Measurements from ENCODE around the gene CDIPT. TPM values are rescaled to one million over a fixed set of nuclear protein-coding genes. Genes with fewer than 3 reads are reported as not detected.

Gene CDIPT
- total and polyA plus RNA-seq, 3 experiments from 2014 or later, result 63.9 to 109 (median 68.4) TPM

- Mint-ChIP-seq H3K4me3 (peak overlapping the region; percentile 93 to 99 (median 96)), H3K27ac (peak overlapping the region; percentile 72 to 98 (median 94)), H3K36me3 (peaks cover 0 to 38% (median 6%) of the 10 kb centered on the region in 3 donors), H3K9me3 (no peaks in the 10 kb centered on the region), H3K4me1 (peaks cover 62 to 83% (median 69%) of the 10 kb centered on the region in 3 donors), H3K27me3 (no peaks in the 10 kb centered on the region)
- H3K27ac ChIP-seq (ENCODE audit: low read depth, low read length), result peak overlapping the region; percentile 60
- H3K36me3 ChIP-seq (ENCODE audit: insufficient read depth, low read length), result peaks cover 15% of the 10 kb centered on the region
- ChIA-PET CTCF (interaction anchor here (0.7 to 8.7 kb wide), 7 partner anchors 14 to 121 kb away, joined by 3 to 92 read pairs (median 4); partner anchors contain the start of gene MAZ), POLR2A (interaction anchor here (0.5 to 3.1 kb wide), 8 partner anchors 8 to 1045 kb away, joined by 3 to 17 read pairs (median 4); partner anchors contain the start of gene MAZ)
- peaks cover 92% of the 10 kb centered on the region for H3K4me1 ChIP-seq (ENCODE audit: insufficient read depth, low read length)
- H3K9me3 ChIP-seq (ENCODE audit: low read length), result no peaks in the 10 kb centered on the region
- no peak for DNase-seq
- H3K4me3 ChIP-seq (ENCODE audit: low read length), result peak overlapping the region; percentile 79
- H3K27me3 ChIP-seq (ENCODE audit: insufficient read depth, low read length, poor library complexity, severe bottlenecking), result no peaks in the 10 kb centered on the region
These were observed 41.3 kb downstream of the CDIPT start for GRCh38 chr16:29821643-29822115.

DNA sequence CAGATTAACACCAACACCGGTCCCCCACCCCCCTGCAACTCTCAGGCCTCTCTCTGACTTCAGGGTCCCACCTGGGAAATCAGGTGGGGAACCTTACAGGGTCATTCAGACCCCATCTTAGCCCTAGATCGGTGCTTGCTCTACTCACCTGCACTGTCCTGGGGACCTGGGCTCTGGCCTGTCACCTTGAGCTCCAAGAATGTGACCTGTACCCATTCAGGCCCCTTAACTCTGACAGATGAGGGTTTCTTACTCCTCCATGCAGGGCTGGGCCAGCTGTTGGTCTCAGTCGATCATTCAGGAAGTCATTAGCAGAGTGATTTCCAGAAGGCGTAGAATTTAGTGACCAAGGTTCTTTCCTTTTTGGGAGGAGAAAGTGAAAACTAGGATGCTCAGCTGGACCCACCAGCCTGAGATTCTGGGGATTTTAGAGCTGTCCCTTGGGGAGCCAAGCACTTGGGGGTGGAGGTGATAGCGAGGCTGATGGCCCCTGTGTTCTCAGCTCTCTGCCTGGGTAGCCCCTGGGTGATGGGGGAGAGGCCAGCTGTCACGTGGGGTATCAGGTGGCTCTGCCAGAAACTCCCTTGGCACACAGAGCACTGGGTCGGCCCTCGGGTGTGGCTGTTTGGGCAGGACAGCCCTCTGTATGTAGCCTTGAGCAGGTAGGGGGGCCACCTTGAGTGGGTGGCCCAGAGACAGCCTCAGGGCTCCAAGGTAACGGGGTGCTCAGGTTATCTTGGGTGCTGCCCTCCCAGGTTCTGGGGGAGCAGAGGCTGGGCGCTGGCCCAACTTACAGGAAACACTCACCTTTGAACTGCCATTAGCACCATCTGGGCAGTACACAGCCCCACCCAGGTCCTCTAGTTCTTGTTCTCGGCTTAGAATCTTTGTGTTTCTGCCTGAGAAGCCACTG lies 42.0 kb downstream of the CDIPT start:
- no peaks in the 10 kb centered on the region for H3K9me3 Mint-ChIP-seq
- no peaks in the 10 kb centered on the region for H3K27me3 ChIP-seq (ENCODE audit: insufficient read depth, low read length, poor library complexity, severe bottlenecking)
- H3K4me3 Mint-ChIP-seq, result peak overlapping the region; percentile 93 to 99 (median 96)
- H3K36me3 ChIP-seq (ENCODE audit: insufficient read depth, low read length), result peaks cover 15% of the 10 kb centered on the region
- H3K36me3 Mint-ChIP-seq, result peaks cover 0 to 39% (median 6%) of the 10 kb centered on the region in 3 donors
- no peaks in the 10 kb centered on the region for H3K9me3 ChIP-seq (ENCODE audit: low read length)
- H3K27ac Mint-ChIP-seq, result peak overlapping the region; percentile 72 to 98 (median 94)
- peaks cover 85% of the 10 kb centered on the region for H3K4me1 ChIP-seq (ENCODE audit: insufficient read depth, low read length)
- H3K4me1 Mint-ChIP-seq, result peaks cover 60 to 80% (median 70%) of the 10 kb centered on the region in 3 donors
- ChIA-PET CTCF (interaction anchor here (0.7 to 8.7 kb wide), 6 partner anchors 13 to 145 kb away, joined by 3 to 92 read pairs (median 43); partner anchors contain the start of gene MAZ), POLR2A (interaction anchor here (0.5 to 3.1 kb wide), 11 partner anchors 7 to 120 kb away, joined by 3 to 17 read pairs (median 3); partner anchors contain the start of genes KIF22 and MAZ)
- H3K4me3 ChIP-seq (ENCODE audit: low read length), result peak overlapping the region; percentile 79
- H3K27ac ChIP-seq (ENCODE audit: low read depth, low read length), result peak overlapping the region; percentile 60
- no peaks in the 10 kb centered on the region for H3K27me3 Mint-ChIP-seq
- DNase-seq, result peak in 4 of 5 donors; percentile 27 to 74 (median 42)

DNA sequence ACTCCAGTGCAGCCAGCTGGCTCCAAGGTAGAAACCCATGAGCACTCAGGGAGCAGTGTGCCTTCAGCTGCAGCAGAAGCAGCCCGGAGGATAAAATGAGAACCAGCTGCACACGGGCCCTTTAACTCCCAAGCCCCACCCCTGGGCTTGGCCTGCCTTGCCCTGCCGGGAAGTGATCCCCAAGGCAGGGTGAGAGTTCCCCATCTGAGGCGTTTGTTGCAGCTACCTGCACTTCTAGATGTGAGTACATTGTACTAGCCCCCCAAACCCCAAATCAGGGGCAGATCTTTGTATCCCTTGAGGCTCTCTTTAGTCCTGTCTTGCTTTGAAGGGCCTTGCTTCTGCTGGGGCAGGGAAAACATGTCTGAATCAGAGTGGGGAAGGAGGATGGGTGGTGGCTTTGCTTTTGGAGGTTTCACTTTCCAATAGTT lies 42.7 kb downstream of the CDIPT start, which contains the start of gene MVP:
TSS of gene MVP (plus strand) at position 192 of the 431 bp plus-strand sequence. CDS start 10,088 bp downstream, outside the sequence.
- peak within 1 kb of the TSS; percentile 72 to 98 (median 94) for H3K27ac Mint-ChIP-seq
- peak within 1 kb of the TSS; percentile 79 for H3K4me3 ChIP-seq (ENCODE audit: low read length)
- peaks cover 58 to 79% (median 70%) of the 10 kb centered on the region in 3 donors for H3K4me1 Mint-ChIP-seq
- peaks cover 15% of the 10 kb centered on the region for H3K36me3 ChIP-seq (ENCODE audit: insufficient read depth, low read length)
- H3K27ac ChIP-seq (ENCODE audit: low read depth, low read length), result peak within 1 kb of the TSS; percentile 60
- H3K9me3 ChIP-seq (ENCODE audit: low read length), result no peaks in the 10 kb centered on the region
- ChIA-PET CTCF (interaction anchor here (0.7 to 8.7 kb wide), 7 partner anchors 8 to 144 kb away, joined by 3 to 92 read pairs (median 6); partner anchors contain the start of gene MAZ), POLR2A (interaction anchor here (0.7 to 3.1 kb wide), 7 partner anchors 10 to 120 kb away, joined by 3 to 17 read pairs (median 6); partner anchors contain the start of genes KIF22 and MAZ)
- no peaks in the 10 kb centered on the region for H3K9me3 Mint-ChIP-seq
- peak in 2 of 5 donors; percentile 37 to 50 for DNase-seq
- peaks cover 79% of the 10 kb centered on the region for H3K4me1 ChIP-seq (ENCODE audit: insufficient read depth, low read length)
- peaks cover 0 to 2% of the 10 kb centered on the region in 2 donors for H3K27me3 Mint-ChIP-seq
- H3K27me3 ChIP-seq (ENCODE audit: insufficient read depth, low read length, poor library complexity, severe bottlenecking), result no peaks in the 10 kb centered on the region
- peaks cover 0 to 42% (median 6%) of the 10 kb centered on the region in 3 donors for H3K36me3 Mint-ChIP-seq
- peak within 1 kb of the TSS; percentile 93 to 99 (median 96) for H3K4me3 Mint-ChIP-seq

- no peaks in the 10 kb centered on the region for H3K9me3 Mint-ChIP-seq
- no peak for DNase-seq
- no peaks in the 10 kb centered on the region for H3K27me3 ChIP-seq (ENCODE audit: insufficient read depth, low read length, poor library complexity, severe bottlenecking)
- H3K9me3 ChIP-seq (ENCODE audit: low read length), result no peaks in the 10 kb centered on the region
- H3K27ac ChIP-seq (ENCODE audit: low read depth, low read length), result no peak overlapping the region
- peaks cover 79% of the 10 kb centered on the region for H3K4me1 ChIP-seq (ENCODE audit: insufficient read depth, low read length)
- CTCF ChIA-PET, result interaction anchor here (1.1 to 8.7 kb wide), 6 partner anchors 9 to 128 kb away, joined by 4 to 92 read pairs (median 44); partner anchors contain the start of gene MAZ
- H3K4me1 Mint-ChIP-seq, result peaks cover 59 to 79% (median 71%) of the 10 kb centered on the region in 3 donors
- POLR2A ChIA-PET, result interaction anchor here (1.4 to 3.1 kb wide), 5 partner anchors 9 to 119 kb away, joined by 4 to 17 read pairs (median 7); partner anchors contain the start of genes KIF22 and MAZ
- peaks cover 0 to 42% (median 6%) of the 10 kb centered on the region in 3 donors for H3K36me3 Mint-ChIP-seq
- peaks cover 15% of the 10 kb centered on the region for H3K36me3 ChIP-seq (ENCODE audit: insufficient read depth, low read length)
- H3K27ac Mint-ChIP-seq, result peak overlapping the region; percentile 72 to 98 (median 94)
- peak overlapping the region; percentile 79 for H3K4me3 ChIP-seq (ENCODE audit: low read length)
- peaks cover 0 to 2% of the 10 kb centered on the region in 2 donors for H3K27me3 Mint-ChIP-seq
- peak overlapping the region; percentile 93 to 99 (median 96) for H3K4me3 Mint-ChIP-seq
These were observed 43.5 kb downstream of the CDIPT start for GRCh38 chr16:29819506-29819905.

- Histone ChIP-seq H3K36me3 (ENCODE audit: insufficient read depth, low read length) (peaks cover 15% of the 10 kb centered on the region), H3K4me1 (ENCODE audit: insufficient read depth, low read length) (peaks cover 65% of the 10 kb centered on the region), H3K9me3 (ENCODE audit: low read length) (no peaks in the 10 kb centered on the region), H3K4me3 (ENCODE audit: low read length) (no peak overlapping the region), H3K27me3 (ENCODE audit: insufficient read depth, low read length, poor library complexity, severe bottlenecking) (no peaks in the 10 kb centered on the region), H3K27ac (ENCODE audit: low read depth, low read length) (no peak overlapping the region)
- ChIA-PET POLR2A (interaction anchor here (0.5 kb wide), 1 partner anchor 123 kb away, joined by 4 read pairs; no protein-coding TSS in a partner anchor), CTCF (interaction anchor here (1.0 to 8.7 kb wide), 8 partner anchors 10 to 139 kb away, joined by 3 to 92 read pairs (median 13); partner anchors contain the start of genes KIF22, MAZ and QPRT)
- peaks cover 0 to 2% of the 10 kb centered on the region in 2 donors for H3K27me3 Mint-ChIP-seq
- no peak for DNase-seq
- H3K4me1 Mint-ChIP-seq, result peaks cover 59 to 80% (median 71%) of the 10 kb centered on the region in 3 donors
- peak overlapping the region; percentile 58 to 99 (median 82) for H3K4me3 Mint-ChIP-seq
- peak overlapping the region; percentile 17 to 94 (median 84) for H3K27ac Mint-ChIP-seq
- peaks cover 0 to 42% (median 6%) of the 10 kb centered on the region in 3 donors for H3K36me3 Mint-ChIP-seq
- no peaks in the 10 kb centered on the region for H3K9me3 Mint-ChIP-seq
These were observed 44.9 kb downstream of the CDIPT start for GRCh38 chr16:29818082-29818481.

DNA sequence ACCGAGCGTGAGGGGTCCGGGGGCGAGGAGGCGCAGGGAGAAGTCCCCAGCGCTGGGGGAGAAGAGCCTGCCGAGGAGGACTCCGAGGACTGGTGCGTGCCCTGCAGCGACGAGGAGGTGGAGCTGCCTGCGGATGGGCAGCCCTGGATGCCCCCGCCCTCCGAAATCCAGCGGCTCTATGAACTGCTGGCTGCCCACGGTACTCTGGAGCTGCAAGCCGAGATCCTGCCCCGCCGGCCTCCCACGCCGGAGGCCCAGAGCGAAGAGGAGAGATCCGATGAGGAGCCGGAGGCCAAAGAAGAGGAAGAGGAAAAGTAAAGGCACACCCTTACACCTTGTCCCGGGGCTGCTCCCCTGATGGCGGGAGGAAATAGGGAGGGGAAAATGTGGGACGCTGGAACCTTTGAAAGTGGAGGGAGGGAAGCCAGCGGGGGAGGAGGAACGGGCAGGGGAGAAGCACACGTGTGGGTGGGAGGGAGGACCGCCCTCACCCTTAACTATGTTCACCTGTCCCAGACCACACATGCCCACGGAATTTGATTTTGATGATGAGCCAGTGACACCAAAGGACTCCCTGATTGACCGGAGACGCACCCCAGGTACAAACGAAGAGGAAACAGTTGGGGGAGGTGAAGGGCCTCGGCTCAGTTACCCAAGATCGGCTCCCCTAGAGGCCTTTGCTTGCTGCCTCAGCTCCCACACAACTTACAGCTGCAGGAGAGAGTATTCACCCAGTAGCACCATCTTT lies 46.2 kb downstream of the CDIPT start:
- peaks cover 59% of the 10 kb centered on the region for H3K4me1 ChIP-seq (ENCODE audit: insufficient read depth, low read length)
- H3K9me3 ChIP-seq (ENCODE audit: low read length), result no peaks in the 10 kb centered on the region
- peak overlapping the region; percentile 88 to 99 (median 97) for H3K27ac Mint-ChIP-seq
- peaks cover 55 to 78% (median 64%) of the 10 kb centered on the region in 3 donors for H3K4me1 Mint-ChIP-seq
- H3K27ac ChIP-seq (ENCODE audit: low read depth, low read length), result peak overlapping the region; percentile 89
- H3K4me3 Mint-ChIP-seq, result peak overlapping the region; percentile 89 to 99 (median 93)
- ChIA-PET POLR2A (interaction anchor here (0.8 to 2.7 kb wide), 9 partner anchors 9 to 115 kb away, joined by 3 to 59 read pairs (median 5); partner anchors contain the start of genes KIF22 and MAZ), CTCF (interaction anchor here (0.7 to 8.7 kb wide), 14 partner anchors 9 to 157 kb away, joined by 3 to 92 read pairs (median 8); partner anchors contain the start of genes KIF22, MAZ and TAOK2)
- peaks cover 0 to 2% of the 10 kb centered on the region in 2 donors for H3K27me3 Mint-ChIP-seq
- H3K9me3 Mint-ChIP-seq, result no peaks in the 10 kb centered on the region
- peaks cover 0 to 40% (median 6%) of the 10 kb centered on the region in 3 donors for H3K36me3 Mint-ChIP-seq
- DNase-seq, result peak in 4 of 5 donors; percentile 33 to 69 (median 44)
- H3K27me3 ChIP-seq (ENCODE audit: insufficient read depth, low read length, poor library complexity, severe bottlenecking), result no peaks in the 10 kb centered on the region
- peaks cover 15% of the 10 kb centered on the region for H3K36me3 ChIP-seq (ENCODE audit: insufficient read depth, low read length)
- H3K4me3 ChIP-seq (ENCODE audit: low read length), result peak overlapping the region; percentile 94
